ENCODE results near the gene UBAC1. TPM values are rescaled to one million over a fixed set of nuclear protein-coding genes. Genes with fewer than 3 reads are reported as not detected.

UBAC1 gene
- total and polyA plus RNA-seq, 10 of the 15 experiments (the other 5 are each of a cell fraction or from before 2014, with no cell fraction given) = 16.7 to 54.6 (median 38.5) TPM

GRCh38 chr9:136010176-136010575, 49.0 kb upstream of the UBAC1 start:
- POLR2A ChIA-PET = no interaction called here
- ATAC-seq (no peak), FAIRE-seq (no peak), DNase-seq (ENCODE audit: low read depth, low spot score) (no peak)
- Histone ChIP-seq H3K27ac (ENCODE audit: control insufficient read depth, insufficient read depth) (no peak overlapping the region), H3K79me2 (ENCODE audit: control insufficient read depth, insufficient read depth, low read length) (no peaks in the 10 kb centered on the region), H2AFZ (ENCODE audit: control insufficient read depth, low read depth, low read length) (no peak overlapping the region), H3K4me1 (ENCODE audit: control insufficient read depth, insufficient read depth, low read length) (no peaks in the 10 kb centered on the region), H4K20me1 (ENCODE audit: control insufficient read depth, insufficient read depth) (no peaks in the 10 kb centered on the region; the same call in 1 of the 2 replicates), H3K27me3 (replicated peaks in 1 of 2; ENCODE audit: control insufficient read depth in 2 of 2, insufficient read depth in 2 of 2, low read length in 1 of 2) (no peaks in the 10 kb centered on the region), H3K9ac (ENCODE audit: control insufficient read depth, insufficient read depth, low read length) (no peak overlapping the region), H3K4me3 (no peak overlapping the region), H3K36me3 (ENCODE audit: control insufficient read depth in 2 of 2, insufficient read depth in 2 of 2, low read length in 1 of 2) (peaks cover 0 to 9% of the 10 kb centered on the region in 2 experiments; a peak in 2 of 4 replicates), H3K9me3 (replicated peaks; ENCODE audit: control insufficient read depth, insufficient read depth, low read length) (no peaks in the 10 kb centered on the region; the same call in 2 of the 3 replicates), H3K4me2 (ENCODE audit: control insufficient read depth, insufficient read depth) (no peak overlapping the region)
- 82% methylated on average over 14 of the region's 17 CpGs for WGBS (ENCODE audit: insufficient coverage, insufficient replicate concordance, low lambda C conversion rate, missing lambda C conversion rate)
- RAD21 ChIA-PET (ENCODE audit: unreplicated experiment) = no interaction called here
- intact Hi-C loops (cut with micrococcal nuclease; ENCODE audit: unreplicated experiment) = no loop called here
- SMC1A ChIA-PET (ENCODE audit: uncharacterized antibody, unreplicated experiment) = no interaction called here
- TF ChIP-seq ZSCAN29 (IDR thresholded peaks at IDR 0.05) (no peak), PKNOX1 (IDR thresholded peaks at IDR 0.05) (no peak), RBBP5 (conservative IDR thresholded peaks at IDR 0.05) (no peak), CREB1 (IDR thresholded peaks at IDR 0.05; ENCODE audit: low read depth) (no peak), KAT2A (conservative IDR thresholded peaks at IDR 0.05; ENCODE audit: control insufficient read depth, low read depth, low read length) (no peak), SUZ12 (IDR thresholded peaks at IDR 0.05; ENCODE audit: unreplicated experiment) (no peak), POLR2AphosphoS2 (IDR thresholded peaks at IDR 0.05; ENCODE audit: low read depth, low read length) (no peak), SMAD1 (IDR thresholded peaks at IDR 0.05; ENCODE audit: low read depth, partially characterized antibody) (no peak), ZNF622 (IDR thresholded peaks at IDR 0.05) (no peak), PAX8 (IDR thresholded peaks at IDR 0.05) (no peak)
- BruUV-seq (replicated peaks) = no TSS peak
- CTCF ChIA-PET = no interaction called here
- in situ Hi-C loops (cut with MboI) = no loop called here
